Testis (tissue), 3 donors: ENCODE data around the gene SRRM1. TPM values are rescaled to one million over a fixed set of nuclear protein-coding genes. Genes with fewer than 3 reads are reported as not detected.
"Not testable (repeated sequence)": the region's sequence is repeated elsewhere in the genome, so short reads cannot be mapped to it uniquely, and the experiment has no call there.

ENCODE experiments used
- DNase-seq: peaks from one replicate; pipeline ENCODE4 v3.0.0-alpha.2; 2019
- H3K27ac ChIP-seq, 2 donors: fragments of 200-600 bp; sonication (generic); one replicate each; pipeline ENCODE4 v1.5.1; 2019
- H3K27me3 ChIP-seq: fragments of 200-600 bp; sonication (generic); one replicate; pipeline ENCODE4 v1.5.1; 2019
- H3K36me3 ChIP-seq: fragments of 200-600 bp; sonication (generic); one replicate; pipeline ENCODE4 v1.5.1; 2017; ENCODE audit warnings: low read depth; ENCODE audit errors: missing control alignments
- H3K4me1 ChIP-seq: fragments of 200-600 bp; sonication (generic); one replicate; pipeline ENCODE4 v1.5.1; 2019
- H3K4me3 ChIP-seq, 2 donors: fragments of 200-600 bp; sonication (generic); one replicate each; pipeline ENCODE4 v1.5.1; 2017 to 2019
- H3K9me3 ChIP-seq: fragments of 200-600 bp; sonication (generic); one replicate; pipeline ENCODE4 v1.5.1; 2017
- POLR2A ChIP-seq: fragments of 450-650 bp; IDR thresholded peaks from one replicate; pipeline ENCODE4 v1.6.1; 2017; ENCODE audit warnings: antibody characterized with exemption, mild to moderate bottlenecking, moderate library complexity
- WGBS, 2 donors: methylation state at CpG; one replicate each; pipeline ENCODE4 v1.1.5; 2018; 5-methylcytosine and 5-hydroxymethylcytosine counted together
- intact Hi-C: fragments of 100-400 bp; cut with DNase I; formaldehyde crosslinking; loops from one replicate; pipeline ENCODE4 v1.15.1; 2023; ENCODE audit warnings: low total_unique reads
- polyA plus RNA-seq: library from polyadenylated mRNA; stranded (reverse); fragments of 350-450 nt; fragmentation: Illumina TruSeq; extraction: RNeasy Lipid Tissue Mini Kit (QIAGEN cat#74804); gene quantifications from one replicate; pipeline ENCODE4 v1.2.3, GENCODE V29; 2014; ENCODE audit warnings: low read depth, low replicate concordance; ENCODE audit not compliant: insufficient read depth
- small RNA-seq, 2 donors: library from RNA; depleted of rRNA; stranded (forward); fragments of <200 nt; gene quantifications; one replicate each; pipeline ENCODE3, GENCODE V24; 2016
- total RNA-seq, 2 donors: library from RNA; depleted of rRNA; stranded (reverse); fragments of >200 nt; gene quantifications; one replicate each; pipeline ENCODE4 v1.2.3, GENCODE V29; 2016
- TF ChIP-seq, protein P1 (sequence below), 3 experiments: fragments of 450-650 bp in 2 of 3; fragments of 200-600 bp in 1 of 3; sonication (generic) in 1 of 3; IDR thresholded peaks; one replicate each; pipeline ENCODE4 v1.5.1; 2016 to 2019; ENCODE audit warnings: antibody characterized with exemption in 3 of 3, mild to moderate bottlenecking in 2 of 3, moderate library complexity in 1 of 3

Gene SRRM1
- total and polyA plus RNA-seq, 3 donors from 2014 or later, result 91.0 to 235 (median 193) TPM

GRCh38 chr1:24721533-24721932 is 78.4 kb downstream of the SRRM1 start:
- H3K4me1 ChIP-seq, result peaks cover 16% of the 10 kb centered on the region
- H3K9me3 ChIP-seq, result no peaks in the 10 kb centered on the region
- DNase-seq, result no peak
- no peak overlapping the region for H3K27ac ChIP-seq
- intact Hi-C loops, result no loop called here
- H3K36me3 ChIP-seq, result no peaks in the 10 kb centered on the region
- H3K4me3 ChIP-seq, result peak overlapping the region; percentile 18 to 34
- TF ChIP-seq, protein P1, sequence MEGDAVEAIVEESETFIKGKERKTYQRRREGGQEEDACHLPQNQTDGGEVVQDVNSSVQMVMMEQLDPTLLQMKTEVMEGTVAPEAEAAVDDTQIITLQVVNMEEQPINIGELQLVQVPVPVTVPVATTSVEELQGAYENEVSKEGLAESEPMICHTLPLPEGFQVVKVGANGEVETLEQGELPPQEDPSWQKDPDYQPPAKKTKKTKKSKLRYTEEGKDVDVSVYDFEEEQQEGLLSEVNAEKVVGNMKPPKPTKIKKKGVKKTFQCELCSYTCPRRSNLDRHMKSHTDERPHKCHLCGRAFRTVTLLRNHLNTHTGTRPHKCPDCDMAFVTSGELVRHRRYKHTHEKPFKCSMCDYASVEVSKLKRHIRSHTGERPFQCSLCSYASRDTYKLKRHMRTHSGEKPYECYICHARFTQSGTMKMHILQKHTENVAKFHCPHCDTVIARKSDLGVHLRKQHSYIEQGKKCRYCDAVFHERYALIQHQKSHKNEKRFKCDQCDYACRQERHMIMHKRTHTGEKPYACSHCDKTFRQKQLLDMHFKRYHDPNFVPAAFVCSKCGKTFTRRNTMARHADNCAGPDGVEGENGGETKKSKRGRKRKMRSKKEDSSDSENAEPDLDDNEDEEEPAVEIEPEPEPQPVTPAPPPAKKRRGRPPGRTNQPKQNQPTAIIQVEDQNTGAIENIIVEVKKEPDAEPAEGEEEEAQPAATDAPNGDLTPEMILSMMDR (IDR thresholded peaks at IDR 0.05), result no peak
- TF ChIP-seq POLR2A, result no peak
- H3K27me3 ChIP-seq, result no peaks in the 10 kb centered on the region
- WGBS, 2 donors, result 78 to 89% methylated on average over 6 to 31 of the region's 31 CpGs

- WGBS, 2 donors, result 89 to 91% methylated on average over 20 to 21 of the region's 21 CpGs
- H3K27ac ChIP-seq, H3K9me3 ChIP-seq, H3K36me3 ChIP-seq, H3K27me3 ChIP-seq, intact Hi-C loops, H3K4me3 ChIP-seq: not testable (repeated sequence)
- peaks cover 20% of the 10 kb centered on the region for H3K4me1 ChIP-seq
- peak; percentile 52 for DNase-seq
Measured at GRCh38 chr1:24722073-24723035, 79.3 kb downstream of the SRRM1 start.

Small RNAs within 50 kb of the gene (small RNA-seq; reads per million reads assigned to genes)
- gene RF00019, result 0 reads per million in 2 donors

Other genes starting within 250 kb of the SRRM1 start
- gene STPG1, start 229.5 kb upstream of the SRRM1 start, total RNA-seq, result 10 to 100 TPM; 25.1 to 45.9 TPM
- 67.6 TPM for gene STPG1, start 229.5 kb upstream of the SRRM1 start, polyA plus RNA-seq
- 10 to 100 TPM; 33.1 to 46.0 TPM for gene NIPAL3, start 227.5 kb upstream of the SRRM1 start, total RNA-seq
- gene NIPAL3, start 227.5 kb upstream of the SRRM1 start, polyA plus RNA-seq, result 11.2 TPM
- 1 to 10 TPM; 7.9 to 8.0 TPM for gene RCAN3, start 140.5 kb upstream of the SRRM1 start, total RNA-seq
- 4.2 TPM for gene RCAN3, start 140.5 kb upstream of the SRRM1 start, polyA plus RNA-seq
- 1 to 10 TPM in 1 of 2 donors, under 1 TPM in 1; 0.24 to 1.1 TPM for gene NCMAP, start 87.2 kb upstream of the SRRM1 start, total RNA-seq
- gene NCMAP, start 87.2 kb upstream of the SRRM1 start, polyA plus RNA-seq, result 0.26 TPM
- 10 to 100 TPM; 47.2 to 48.8 TPM for gene CLIC4, start 102.1 kb downstream of the SRRM1 start, total RNA-seq
- 72.4 TPM for gene CLIC4, start 102.1 kb downstream of the SRRM1 start, polyA plus RNA-seq